IMR-90 (cell line): ENCODE measurements around the gene RPS16. TPM values are rescaled to one million over a fixed set of nuclear protein-coding genes. Genes with fewer than 3 reads are reported as not detected.
A peak's percentile ranks its signal among the peaks of the same experiment; 100 is the strongest.

ENCODE experiments used
- ATAC-seq: fragments of 200-7000 bp; cut with Tn5 transposase; 2 replicates; pipeline ENCODE4 v1.9.1; 2020; ENCODE audit warnings: low read depth, mild to moderate bottlenecking, moderate library complexity
- BruUV-seq: library from RNA; stranded (reverse); fragments of 400-500 nt; replicated peaks from 2 replicates; lab custom pipeline; 2021; lab: Mats Ljungman, UMichigan
- CTCF ChIA-PET: fragments of 300-600 bp; formaldehyde crosslinking; extraction: SDS; loops from one replicate; lab custom pipeline; 2021; ENCODE audit warnings: antibody characterized with exemption; lab: Yijun Ruan, JAX
- POLR2A ChIA-PET: fragments of 300-600 bp; sonication (Branson Sonifier 250); formaldehyde crosslinking; loops from one replicate; lab custom pipeline; 2022; ENCODE audit warnings: antibody characterized with exemption; ENCODE audit not compliant: unreplicated experiment; lab: Charles Lee
- DNase-seq: peaks from one replicate; pipeline ENCODE4 v3.0.0; 2013
- H2AFZ ChIP-seq: replicated peaks from 2 replicates; pipeline ENCODE3; 2013; ENCODE audit warnings: low read length, mild to moderate bottlenecking; ENCODE audit not compliant: poor library complexity
- H2AK5ac ChIP-seq: 2 replicates; pipeline ENCODE4 v1.6.1; 2013; ENCODE audit warnings: low read depth, low read length, inconsistent platforms
- H2AK9ac ChIP-seq: replicated peaks from 2 replicates; pipeline ENCODE3; 2013; ENCODE audit warnings: mild to moderate bottlenecking, low read depth, low read length, moderate library complexity; ENCODE audit not compliant: poor library complexity
- H2BK120ac ChIP-seq: 2 replicates; pipeline ENCODE4 v1.6.1; 2013; ENCODE audit warnings: low read depth, low read length, inconsistent platforms
- H2BK15ac ChIP-seq: 3 replicates; pipeline ENCODE4 v1.6.1; 2013; ENCODE audit warnings: low read depth, low read length, inconsistent platforms
- H2BK20ac ChIP-seq: 2 replicates; pipeline ENCODE4 v1.6.1; 2013; ENCODE audit warnings: low read depth, mild to moderate bottlenecking, inconsistent platforms, low read length, moderate library complexity
- H2BK5ac ChIP-seq: 2 replicates; pipeline ENCODE4 v1.6.1; 2013; ENCODE audit warnings: mild to moderate bottlenecking, low read depth, low read length, inconsistent platforms; ENCODE audit not compliant: poor library complexity, severe bottlenecking
- H3K14ac ChIP-seq: replicated peaks from 2 replicates; pipeline ENCODE4 v1.6.1; 2013; ENCODE audit warnings: low read depth, low read length, inconsistent platforms
- H3K18ac ChIP-seq: 2 replicates; pipeline ENCODE4 v1.6.1; 2013; ENCODE audit warnings: low read depth, low read length, control low read depth
- H3K23ac ChIP-seq: 2 replicates; pipeline ENCODE4 v1.6.1; 2013; ENCODE audit warnings: low read depth, low read length, inconsistent platforms
- H3K27ac ChIP-seq: 2 replicates; pipeline ENCODE4 v1.5.1; 2013; ENCODE audit warnings: mild to moderate bottlenecking, control low read depth, low read length; ENCODE audit not compliant: insufficient read depth
- H3K27me3 ChIP-seq: 2 replicates; pipeline ENCODE4 v1.6.1; 2013; ENCODE audit warnings: low read length; ENCODE audit not compliant: control insufficient read depth, insufficient read depth
- H3K36me3 ChIP-seq: 2 replicates; pipeline ENCODE4 v1.6.1; 2013; ENCODE audit warnings: low read length, mixed read lengths; ENCODE audit not compliant: control insufficient read depth, insufficient read depth
- H3K4ac ChIP-seq: 2 replicates; pipeline ENCODE4 v1.6.1; 2013; ENCODE audit warnings: low read depth, low read length, inconsistent platforms
- H3K4me1 ChIP-seq: 2 replicates; pipeline ENCODE4 v1.6.1; 2013; ENCODE audit warnings: low read length, mixed read lengths; ENCODE audit not compliant: control insufficient read depth, insufficient read depth
- H3K4me2 ChIP-seq: 2 replicates; pipeline ENCODE4 v1.6.1; 2013; ENCODE audit warnings: low read depth, mild to moderate bottlenecking, control low read depth, low read length, moderate library complexity
- H3K4me3 ChIP-seq: 2 replicates; pipeline ENCODE4 v1.5.1; 2013; ENCODE audit warnings: low read depth, mild to moderate bottlenecking, control low read depth, low read length, moderate library complexity; ENCODE audit not compliant: insufficient read depth
- H3K56ac ChIP-seq: 2 replicates; pipeline ENCODE4 v1.6.1; 2013; ENCODE audit warnings: low read length, inconsistent platforms; ENCODE audit not compliant: insufficient read depth; ENCODE audit errors: extremely low read depth
- H3K79me1 ChIP-seq, 2 experiments: 2 replicates each; pipeline ENCODE4 v1.6.1; 2013; ENCODE audit warnings: low read length in 2 of 2, inconsistent platforms in 1 of 2, low read depth in 1 of 2
- H3K9ac ChIP-seq: 2 replicates; pipeline ENCODE4 v1.6.1; 2013; ENCODE audit warnings: low read depth, low read length, control low read depth
- H3K9me1 ChIP-seq: 2 replicates; pipeline ENCODE4 v1.6.1; 2013; ENCODE audit warnings: low read length, inconsistent platforms; ENCODE audit not compliant: insufficient read depth
- H3K9me3 ChIP-seq: 2 replicates; pipeline ENCODE4 v1.6.1; 2013; ENCODE audit warnings: low read length; ENCODE audit not compliant: control insufficient read depth, insufficient read depth
- H4K20me1 ChIP-seq: 2 replicates; pipeline ENCODE4 v1.6.1; 2013; ENCODE audit warnings: low read length, inconsistent platforms; ENCODE audit not compliant: insufficient read depth
- H4K5ac ChIP-seq: 2 replicates; pipeline ENCODE4 v1.6.1; 2013; ENCODE audit warnings: mild to moderate bottlenecking, low read depth, low read length, control low read depth
- H4K8ac ChIP-seq, 2 experiments: 2 replicates each; pipeline ENCODE4 v1.6.1; 2013; ENCODE audit warnings: low read depth in 2 of 2, low read length in 2 of 2, control low read depth in 1 of 2, inconsistent platforms in 1 of 2
- H4K91ac ChIP-seq: 2 replicates; pipeline ENCODE4 v1.6.1; 2013; ENCODE audit warnings: low read depth, low read length, inconsistent platforms; ENCODE audit not compliant: insufficient read depth
- ELK1 ChIP-seq: fragments of 150-350 bp; IDR thresholded peaks from 2 replicates; pipeline ENCODE4 v1.6.1; 2016; ENCODE audit warnings: low read depth, mild to moderate bottlenecking, low read length, moderate library complexity, borderline replicate concordance
- FOS ChIP-seq: fragments of 150-350 bp; IDR thresholded peaks from 2 replicates; pipeline ENCODE4 v1.6.1; 2016; ENCODE audit warnings: low read depth, low read length
- MAFK ChIP-seq: IDR thresholded peaks from 2 replicates; pipeline ENCODE4 v1.6.1; 2012; ENCODE audit warnings: low read depth, low read length, improper control_type of control experiment
- WGBS, 2 experiments: methylation state at CpG; one replicate each; pipeline versions ENCODE4 v1.1.5 to v1.1.7; 2013; ENCODE audit warnings: missing lambda C conversion rate in 2 of 2; ENCODE audit not compliant: insufficient read length in 1 of 2; ENCODE audit errors: extremely low coverage in 2 of 2; 5-methylcytosine and 5-hydroxymethylcytosine counted together
- dilution Hi-C: fragments of 300-500 bp; cut with HindIII; formaldehyde crosslinking; loops from one replicate; pipeline ENCODE4 v1.14.3; 2018; ENCODE audit warnings: low sequenced_read_pairs; ENCODE audit not compliant: unreplicated experiment
- in situ Hi-C: fragments of 300-500 bp; cut with MboI; formaldehyde crosslinking; loops from 3 replicates; pipeline ENCODE4 v1.14.3; 2019; ENCODE audit warnings: low sequenced_read_pairs, inconsistent platforms, mixed read lengths
- intact Hi-C: fragments of 100-400 bp; cut with micrococcal nuclease; formaldehyde crosslinking; loops from 2 replicates; pipeline ENCODE4 v1.10.0; 2022
- polyA plus RNA-seq, 3 experiments: library from polyadenylated mRNA; depleted of rRNA; stranded (reverse); fragments of >200 nt; gene quantifications; 2 replicates each; pipeline ENCODE4 v1.2.3, GENCODE V29; 2012; ENCODE audit warnings: low replicate concordance in 1 of 3
- total RNA-seq: library from RNA; depleted of rRNA; stranded (reverse); fragments of >200 nt; gene quantifications from 2 replicates; pipeline ENCODE4 v1.2.3, GENCODE V29; 2012

The RPS16 gene
- total and polyA plus RNA-seq, 2 of the 4 experiments (the other 2 are of a cell fraction), result 320 to 3,500 TPM

DNA sequence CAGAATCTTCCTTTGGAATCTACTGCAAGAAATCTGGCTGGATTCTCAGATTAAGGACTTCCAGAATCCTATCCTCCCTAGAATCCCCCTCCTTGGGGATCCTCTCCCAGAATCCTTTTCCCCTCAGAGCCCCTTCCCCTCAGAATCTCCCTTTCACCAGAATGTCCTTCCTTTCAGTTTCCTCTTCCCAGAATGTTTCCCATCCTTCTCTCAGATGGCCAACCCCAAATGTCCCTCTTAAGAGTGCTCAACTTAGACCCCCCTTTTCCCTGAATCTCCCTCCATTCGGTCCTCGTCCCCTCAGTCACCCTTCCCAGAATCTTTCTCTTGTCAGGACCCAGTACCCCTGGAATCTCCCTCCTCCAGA lies 584 bp upstream of the RPS16 start:
- CTCF ChIA-PET, result interaction anchor here (1.0 kb wide), 1 partner anchor 25 kb away, joined by 3 read pairs; no protein-coding TSS in a partner anchor
- Histone ChIP-seq H2AFZ (peak overlapping the region; percentile 84), H3K4me3 (peak overlapping the region; percentile 48), H3K4me1 (peaks cover 3% of the 10 kb centered on the region; the same call in 1 of the 2 replicates), H4K8ac (peak overlapping the region; percentile 91 to 98), H3K14ac (peak overlapping the region; percentile 78), H4K20me1 (peaks cover 33% of the 10 kb centered on the region), H3K4me2 (peak overlapping the region; percentile 67), H3K27me3 (no peaks in the 10 kb centered on the region), H2AK5ac (peak overlapping the region; percentile 33), H2BK5ac (peak overlapping the region; percentile 35), H3K9ac (peak overlapping the region; percentile 91), H3K9me3 (no peaks in the 10 kb centered on the region), H3K9me1 (no peaks in the 10 kb centered on the region; the same call in 1 of the 2 replicates), H3K23ac (peak overlapping the region; percentile 80), H3K18ac (peak overlapping the region; percentile 33), H4K5ac (peak overlapping the region; percentile 53), H3K4ac (peak overlapping the region; percentile 65), H2BK20ac (no peak overlapping the region), H2BK120ac (no peak overlapping the region), H3K56ac (peak overlapping the region; percentile 88), H3K27ac (peak overlapping the region; percentile 67), H2AK9ac (peak overlapping the region; percentile 87), H4K91ac (peak overlapping the region; percentile 82), H2BK15ac (no peak overlapping the region), H3K36me3 (peaks cover 23% of the 10 kb centered on the region), H3K79me1 (peaks cover 22 to 39% of the 10 kb centered on the region in 2 experiments)
- no peak for DNase-seq
- TF ChIP-seq MAFK (no peak), FOS (no peak), ELK1 (no peak)
- 0% methylated on average over 2 of the region's 2 CpGs; no CpG with 5 or more reads in 1 of the 2 experiments for WGBS, 2 experiments
- ATAC-seq, result no peak
- in situ Hi-C loops, result loop anchor here (25.0 kb wide), 1 partner anchor 401 kb away; the partner anchor contains the start of genes DYRK1B and FBL
- intact Hi-C loops, result no loop called here
- dilution Hi-C loops, result no loop called here
- BruUV-seq, result TSS peak; percentile 96
- POLR2A ChIA-PET, result interaction anchor here (0.5 to 0.9 kb wide), 11 partner anchors 8 to 960 kb away, joined by 3 to 22 read pairs (median 4); partner anchors contain the start of genes EID2B, MED29, PAF1 and SAMD4B
